ENCODE results near the gene RPUSD4.

DNA sequence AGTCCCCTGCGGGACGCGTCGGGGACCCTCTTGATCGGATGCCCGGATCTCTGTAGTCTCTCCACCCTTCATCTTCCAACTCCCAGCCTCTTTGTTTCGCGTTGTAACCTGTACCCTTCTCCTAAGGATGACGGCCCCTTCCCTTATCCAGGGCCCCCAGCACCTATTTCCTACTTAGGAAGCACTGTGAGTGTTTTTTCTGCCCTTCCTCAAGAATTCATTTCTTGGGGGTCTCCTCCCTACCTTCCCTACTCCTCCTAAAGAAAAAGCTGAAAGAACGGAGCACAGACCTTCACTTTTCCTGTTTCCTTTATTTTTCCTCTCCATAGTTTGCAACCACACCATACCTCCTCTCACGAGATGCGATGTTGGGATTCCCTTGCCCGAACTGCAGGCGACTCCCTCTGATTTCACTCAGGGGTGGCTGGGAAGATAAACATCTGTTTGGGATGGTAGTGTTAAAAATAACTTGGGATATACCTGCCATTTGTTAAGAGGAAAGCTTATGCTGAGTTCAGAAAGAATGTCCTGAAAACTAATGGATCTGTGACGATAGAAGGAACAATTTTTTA is 725 bp upstream of the RPUSD4 start:
- no peak for TF ChIP-seq POLR2AphosphoS5 (IDR thresholded peaks at IDR 0.05; ENCODE audit: low read depth, low read length)
- TF ChIP-seq EZH2 (IDR thresholded peaks at IDR 0.05) = no peak
- TF ChIP-seq EZH2phosphoT487 (IDR thresholded peaks at IDR 0.05; ENCODE audit: borderline replicate concordance) = no peak
- TF ChIP-seq, protein P1, sequence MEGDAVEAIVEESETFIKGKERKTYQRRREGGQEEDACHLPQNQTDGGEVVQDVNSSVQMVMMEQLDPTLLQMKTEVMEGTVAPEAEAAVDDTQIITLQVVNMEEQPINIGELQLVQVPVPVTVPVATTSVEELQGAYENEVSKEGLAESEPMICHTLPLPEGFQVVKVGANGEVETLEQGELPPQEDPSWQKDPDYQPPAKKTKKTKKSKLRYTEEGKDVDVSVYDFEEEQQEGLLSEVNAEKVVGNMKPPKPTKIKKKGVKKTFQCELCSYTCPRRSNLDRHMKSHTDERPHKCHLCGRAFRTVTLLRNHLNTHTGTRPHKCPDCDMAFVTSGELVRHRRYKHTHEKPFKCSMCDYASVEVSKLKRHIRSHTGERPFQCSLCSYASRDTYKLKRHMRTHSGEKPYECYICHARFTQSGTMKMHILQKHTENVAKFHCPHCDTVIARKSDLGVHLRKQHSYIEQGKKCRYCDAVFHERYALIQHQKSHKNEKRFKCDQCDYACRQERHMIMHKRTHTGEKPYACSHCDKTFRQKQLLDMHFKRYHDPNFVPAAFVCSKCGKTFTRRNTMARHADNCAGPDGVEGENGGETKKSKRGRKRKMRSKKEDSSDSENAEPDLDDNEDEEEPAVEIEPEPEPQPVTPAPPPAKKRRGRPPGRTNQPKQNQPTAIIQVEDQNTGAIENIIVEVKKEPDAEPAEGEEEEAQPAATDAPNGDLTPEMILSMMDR (IDR thresholded peaks at IDR 0.05 in 2 of 3, conservative IDR thresholded peaks at IDR 0.05 in 1 of 3; ENCODE audit: borderline replicate concordance in 1 of 3, insufficient read depth in 1 of 3, low read depth in 2 of 3, low read length in 2 of 3) = no peak
- no peak for TF ChIP-seq ZNF274 (IDR thresholded peaks at IDR 0.05; ENCODE audit: low read depth, low read length)
- no peak for TF ChIP-seq POLR2A (IDR thresholded peaks at IDR 0.05; ENCODE audit: borderline replicate concordance, extremely low read depth, insufficient read depth, insufficient read length)
- TF ChIP-seq YY1 (IDR thresholded peaks at IDR 0.05; ENCODE audit: extremely low read depth, insufficient replicate concordance, low read depth, low read length) = no peak
- no peak for TF ChIP-seq RAD21 (IDR thresholded peaks at IDR 0.05; ENCODE audit: low read depth)
- no peak for TF ChIP-seq SP1 (IDR thresholded peaks at IDR 0.05; ENCODE audit: low read depth)
- no peak for TF ChIP-seq ZFX (IDR thresholded peaks at IDR 0.05)
- TF ChIP-seq, protein P2, sequence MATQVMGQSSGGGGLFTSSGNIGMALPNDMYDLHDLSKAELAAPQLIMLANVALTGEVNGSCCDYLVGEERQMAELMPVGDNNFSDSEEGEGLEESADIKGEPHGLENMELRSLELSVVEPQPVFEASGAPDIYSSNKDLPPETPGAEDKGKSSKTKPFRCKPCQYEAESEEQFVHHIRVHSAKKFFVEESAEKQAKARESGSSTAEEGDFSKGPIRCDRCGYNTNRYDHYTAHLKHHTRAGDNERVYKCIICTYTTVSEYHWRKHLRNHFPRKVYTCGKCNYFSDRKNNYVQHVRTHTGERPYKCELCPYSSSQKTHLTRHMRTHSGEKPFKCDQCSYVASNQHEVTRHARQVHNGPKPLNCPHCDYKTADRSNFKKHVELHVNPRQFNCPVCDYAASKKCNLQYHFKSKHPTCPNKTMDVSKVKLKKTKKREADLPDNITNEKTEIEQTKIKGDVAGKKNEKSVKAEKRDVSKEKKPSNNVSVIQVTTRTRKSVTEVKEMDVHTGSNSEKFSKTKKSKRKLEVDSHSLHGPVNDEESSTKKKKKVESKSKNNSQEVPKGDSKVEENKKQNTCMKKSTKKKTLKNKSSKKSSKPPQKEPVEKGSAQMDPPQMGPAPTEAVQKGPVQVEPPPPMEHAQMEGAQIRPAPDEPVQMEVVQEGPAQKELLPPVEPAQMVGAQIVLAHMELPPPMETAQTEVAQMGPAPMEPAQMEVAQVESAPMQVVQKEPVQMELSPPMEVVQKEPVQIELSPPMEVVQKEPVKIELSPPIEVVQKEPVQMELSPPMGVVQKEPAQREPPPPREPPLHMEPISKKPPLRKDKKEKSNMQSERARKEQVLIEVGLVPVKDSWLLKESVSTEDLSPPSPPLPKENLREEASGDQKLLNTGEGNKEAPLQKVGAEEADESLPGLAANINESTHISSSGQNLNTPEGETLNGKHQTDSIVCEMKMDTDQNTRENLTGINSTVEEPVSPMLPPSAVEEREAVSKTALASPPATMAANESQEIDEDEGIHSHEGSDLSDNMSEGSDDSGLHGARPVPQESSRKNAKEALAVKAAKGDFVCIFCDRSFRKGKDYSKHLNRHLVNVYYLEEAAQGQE (IDR thresholded peaks at IDR 0.05; ENCODE audit: low read depth) = no peak
- TF ChIP-seq CEBPB (IDR thresholded peaks at IDR 0.05; ENCODE audit: low read depth) = no peak
- TF ChIP-seq SIN3A (IDR thresholded peaks at IDR 0.05; ENCODE audit: low read depth) = no peak

Measured in HCT116 (cell line).